ENCODE results near the gene ZMIZ1. TPM values are rescaled to one million over a fixed set of nuclear protein-coding genes. Genes with fewer than 3 reads are reported as not detected.

ZMIZ1 gene
- total RNA-seq, 1 donor from 2014 or later = 48.8 TPM

DNA sequence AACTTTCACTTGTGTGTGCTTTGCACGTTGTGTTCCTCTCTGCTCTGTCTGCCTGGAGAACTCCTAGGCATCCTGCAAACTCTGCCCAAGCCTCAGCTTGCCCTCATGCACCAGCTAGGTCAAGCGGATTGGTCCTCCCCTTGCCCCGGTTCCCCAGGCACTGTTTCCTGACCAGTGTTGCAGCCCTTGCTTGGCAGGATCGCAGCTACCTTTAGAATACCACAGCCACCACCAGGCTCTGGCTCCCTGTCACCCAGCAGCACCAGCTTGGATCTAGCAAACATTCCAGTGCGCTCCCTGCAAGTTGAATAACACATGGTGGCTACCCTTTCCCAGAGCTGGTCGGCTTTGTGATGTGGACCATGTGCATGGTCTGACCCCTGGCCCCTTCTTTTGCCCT is 19.0 kb downstream of the ZMIZ1 start:
- ATAC-seq = no peak
- intact Hi-C loops (cut with DNase I) = no loop called here
- no peak for DNase-seq (ENCODE audit: missing footprints)

DNA sequence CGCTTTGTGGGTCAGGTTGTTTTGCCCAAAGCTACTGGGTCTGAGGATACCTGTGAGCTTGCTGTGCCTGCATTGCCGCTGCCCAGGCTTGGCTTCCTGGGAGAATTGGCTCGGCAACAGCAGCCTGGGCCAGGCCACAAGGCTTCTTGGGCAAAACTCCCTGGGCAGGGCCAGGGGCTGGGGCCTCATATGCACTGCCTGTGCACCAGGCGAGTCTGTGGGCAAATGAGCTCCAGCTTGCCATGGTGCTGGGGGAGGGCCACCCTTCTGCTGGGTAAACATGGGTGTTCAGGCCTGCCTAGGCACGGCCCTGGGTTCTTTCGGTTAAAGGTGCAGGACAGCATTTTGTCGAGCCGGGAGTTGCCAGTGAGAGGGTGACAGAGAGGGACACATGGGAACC is 19.4 kb downstream of the ZMIZ1 start:
- no peak for ATAC-seq

DNA sequence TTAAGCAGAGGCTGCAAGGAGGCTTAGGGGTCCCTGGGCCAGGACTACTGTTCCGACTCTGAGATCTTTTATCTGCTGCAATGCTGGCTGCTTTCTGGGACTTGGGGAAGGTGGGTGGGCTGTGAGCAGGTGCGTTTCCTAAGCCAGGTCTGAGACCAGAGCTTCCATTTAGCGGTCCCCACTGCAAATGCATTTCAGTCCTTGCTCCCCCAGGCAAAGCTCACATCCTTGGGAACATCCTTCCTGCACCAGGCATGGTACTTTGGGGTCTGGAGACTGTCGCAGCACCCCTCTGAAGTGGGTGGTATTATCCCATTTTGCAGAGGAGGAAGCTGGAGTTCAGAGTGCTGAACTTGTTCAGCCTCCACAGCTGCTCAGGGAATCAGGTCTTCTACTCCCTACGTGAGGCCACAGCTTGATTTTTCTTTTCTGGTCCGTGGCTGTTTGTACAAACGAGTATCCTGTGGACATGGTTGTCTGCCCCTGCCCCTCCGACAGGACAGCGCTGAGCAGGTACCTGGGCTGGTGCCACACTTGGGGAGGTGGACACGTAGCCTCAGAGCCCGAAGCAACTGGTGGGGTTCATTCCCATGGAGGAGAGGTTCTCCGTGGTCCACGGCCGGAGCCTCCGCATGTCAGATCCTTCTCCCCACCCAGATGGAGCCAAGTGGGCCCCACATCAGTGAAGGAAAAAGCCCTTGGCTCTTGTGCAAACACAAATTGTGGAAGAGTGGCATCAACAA is 20.0 kb downstream of the ZMIZ1 start:
- no peak for ATAC-seq
- intact Hi-C loops (cut with DNase I) = no loop called here

More for the DNA sequence above, 19.4 kb downstream of the ZMIZ1 start:
- no peak for DNase-seq (ENCODE audit: missing footprints)
- intact Hi-C loops (cut with DNase I) = no loop called here

DNA sequence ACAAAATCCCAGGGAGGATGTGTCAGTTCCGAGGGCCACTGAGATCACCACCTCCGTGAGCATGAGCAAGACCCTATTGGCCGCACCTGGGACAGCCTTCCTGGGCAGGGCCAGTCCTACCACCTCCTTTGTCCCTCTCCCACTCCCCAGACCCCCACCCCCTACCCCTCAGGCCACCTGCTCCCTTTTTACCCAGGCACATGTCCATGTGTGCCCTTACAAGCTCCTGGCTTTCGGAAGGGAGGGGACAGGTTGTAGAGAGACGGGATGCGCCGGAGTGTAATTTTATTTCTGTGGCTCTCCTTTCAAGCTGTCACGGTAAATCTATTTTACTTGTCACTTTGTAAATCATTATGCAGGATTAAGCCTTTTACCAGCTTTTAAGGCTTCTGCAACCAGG is 20.9 kb downstream of the ZMIZ1 start:
- no peak for ATAC-seq
- intact Hi-C loops (cut with DNase I) = loop anchor here (5.0 kb wide), 1 partner anchor 38 kb away; no protein-coding TSS in a partner anchor
- DNase-seq (ENCODE audit: missing footprints) = no peak

More for the DNA sequence above, 20.0 kb downstream of the ZMIZ1 start:
- no peak for DNase-seq (ENCODE audit: missing footprints)

DNA sequence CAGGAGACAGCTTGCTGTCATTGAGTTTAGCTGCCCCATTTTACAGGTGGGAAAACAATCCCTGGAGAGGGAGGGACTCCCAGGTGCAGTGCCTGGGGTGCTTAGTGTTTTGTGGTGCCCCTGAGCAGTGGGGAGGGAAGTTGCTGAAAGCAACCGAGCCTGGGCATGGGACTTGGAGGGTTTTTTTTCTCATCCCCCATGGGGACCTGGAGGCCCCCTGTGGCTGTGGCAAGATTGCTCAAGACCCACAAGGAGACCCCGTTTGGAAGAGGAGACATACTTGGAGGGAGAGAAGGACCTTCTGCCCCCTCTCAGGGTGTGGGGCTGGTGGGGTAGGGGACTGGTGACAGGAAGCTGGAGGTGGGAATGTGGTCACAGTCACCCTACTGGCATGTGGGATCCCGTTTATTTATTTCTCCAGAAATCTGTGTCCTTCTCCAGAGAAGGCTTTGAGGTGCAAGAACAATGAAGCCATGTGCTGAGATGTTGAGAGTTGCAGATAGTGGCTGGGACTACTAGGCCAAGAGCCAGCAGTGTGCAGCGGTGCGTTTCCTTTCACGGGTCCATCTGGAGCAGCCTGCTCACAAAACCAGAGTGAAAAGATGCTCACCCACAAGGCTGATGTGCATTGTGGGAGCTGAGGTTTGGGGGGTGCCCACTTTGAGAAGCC is 21.5 kb downstream of the ZMIZ1 start:
- DNase-seq (ENCODE audit: missing footprints) (no peak), ATAC-seq (peak; percentile 35)
- intact Hi-C loops (cut with DNase I) = loop anchor here (5.0 kb wide), 1 partner anchor 37 kb away; no protein-coding TSS in a partner anchor

DNA sequence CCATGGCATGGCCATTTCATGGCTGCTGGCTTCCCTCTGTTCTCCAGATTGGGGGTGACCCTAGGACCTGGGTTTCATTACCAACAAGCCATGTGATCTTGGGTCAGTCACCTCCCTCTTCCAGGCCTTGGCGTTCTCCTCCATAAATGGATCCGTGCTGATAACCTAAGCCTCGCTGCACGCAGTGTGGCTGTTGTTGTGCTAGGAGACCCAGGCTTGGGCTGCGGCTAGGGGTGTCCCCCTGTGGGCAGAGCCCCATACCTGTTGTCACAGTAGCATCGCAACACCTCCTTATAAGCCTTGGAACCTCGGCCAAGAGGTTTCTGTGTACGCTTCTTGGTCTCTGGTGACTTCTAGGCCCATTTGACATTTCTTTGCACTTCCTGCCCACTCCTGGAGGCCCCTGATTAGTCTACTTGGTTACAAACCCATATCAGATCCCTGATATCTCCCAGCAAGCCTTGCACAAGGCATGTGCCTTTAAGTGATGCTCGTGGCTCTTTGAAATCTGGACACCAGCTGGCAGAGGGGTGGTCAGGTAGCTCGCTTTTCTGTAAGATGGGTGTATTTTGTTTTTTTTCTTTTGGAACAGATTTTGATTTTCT is 23.6 kb downstream of the ZMIZ1 start:
- no peak for DNase-seq (ENCODE audit: missing footprints)
- intact Hi-C loops (cut with DNase I) = loop anchor here (5.0 kb wide), 1 partner anchor 35 kb away; no protein-coding TSS in a partner anchor
- no peak for ATAC-seq

DNA sequence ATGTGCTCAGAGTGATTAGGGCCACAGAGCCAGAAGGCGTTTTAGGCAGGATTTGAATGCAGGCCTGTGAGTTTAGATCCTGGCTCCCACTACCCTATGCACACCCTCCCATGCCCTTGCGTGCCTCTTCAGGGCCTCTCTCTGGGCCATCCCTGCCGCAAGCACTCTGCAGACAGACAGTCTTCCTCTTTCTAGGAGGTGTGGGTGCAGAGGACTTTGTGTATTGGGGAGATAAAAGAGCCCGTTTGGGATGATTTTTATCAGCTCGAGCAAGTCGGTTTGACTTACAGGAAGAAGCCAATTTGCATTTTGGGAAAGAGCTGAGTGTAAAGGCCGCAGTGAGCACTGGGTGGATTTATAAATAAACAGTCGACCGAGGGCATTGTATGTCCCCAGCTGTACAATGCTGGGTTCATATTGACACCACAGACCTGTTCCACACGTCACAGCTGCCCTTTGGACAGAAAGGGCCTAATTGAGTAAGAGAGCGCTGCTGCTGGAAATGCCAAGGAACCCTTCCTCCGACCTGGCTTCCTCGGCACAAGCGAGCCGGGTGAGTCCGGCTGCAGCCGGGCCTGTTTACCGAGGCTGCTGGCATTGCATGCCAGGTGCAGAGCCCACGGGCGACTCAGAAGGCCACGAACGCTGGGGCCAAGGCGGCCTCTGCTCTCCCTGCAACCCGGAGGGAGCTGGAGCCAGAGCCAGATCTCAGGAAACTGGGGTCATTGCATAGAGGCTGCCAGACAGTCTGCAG is 25.1 kb downstream of the ZMIZ1 start:
- intact Hi-C loops (cut with DNase I) = loop anchor here (5.0 kb wide), 1 partner anchor 33 kb away; no protein-coding TSS in a partner anchor
- DNase-seq (ENCODE audit: missing footprints) = no peak

DNA sequence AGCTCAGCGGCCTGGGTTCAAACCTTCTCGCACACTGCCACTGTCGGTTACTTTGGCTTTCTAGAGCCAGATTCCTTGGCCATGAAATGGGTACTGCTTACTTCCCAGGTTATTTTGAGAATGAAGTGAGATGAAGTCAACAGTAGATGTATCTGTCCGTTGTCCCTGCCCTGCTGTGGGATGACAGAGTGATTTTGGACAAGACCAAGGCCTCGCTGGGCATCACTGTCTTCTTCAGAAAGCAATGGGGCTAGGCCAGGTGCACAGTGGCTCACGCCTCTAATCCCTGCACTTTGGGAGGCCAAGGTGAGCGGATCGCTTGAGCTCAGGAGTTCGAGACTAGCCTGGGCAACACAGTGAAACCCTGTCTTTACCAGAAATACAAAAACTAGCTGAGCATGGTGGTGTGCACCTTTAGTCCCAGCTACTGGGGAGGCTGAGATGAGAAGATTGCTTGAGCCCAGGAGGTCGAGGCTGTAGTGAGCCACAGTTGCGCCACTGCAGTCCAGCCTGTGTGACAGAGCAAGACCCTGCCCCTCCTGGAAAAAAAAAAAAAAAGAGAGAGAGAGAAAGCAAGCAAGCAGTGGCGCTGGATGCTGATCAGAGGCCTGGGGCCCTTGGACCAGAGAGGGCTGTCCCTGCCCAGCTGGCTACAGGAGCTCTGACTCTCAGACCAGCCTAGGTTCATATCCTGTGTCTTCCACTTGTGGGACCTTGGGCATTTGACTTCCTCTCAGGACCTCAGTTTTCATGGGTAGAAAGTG is 25.8 kb downstream of the ZMIZ1 start:
- ATAC-seq = peak; percentile 26
- intact Hi-C loops (cut with DNase I) = loop anchor here (5.0 kb wide), 1 partner anchor 33 kb away; no protein-coding TSS in a partner anchor
- no peak for DNase-seq (ENCODE audit: missing footprints)

More for the DNA sequence above, 25.1 kb downstream of the ZMIZ1 start:
- ATAC-seq = peak; percentile 53

DNA sequence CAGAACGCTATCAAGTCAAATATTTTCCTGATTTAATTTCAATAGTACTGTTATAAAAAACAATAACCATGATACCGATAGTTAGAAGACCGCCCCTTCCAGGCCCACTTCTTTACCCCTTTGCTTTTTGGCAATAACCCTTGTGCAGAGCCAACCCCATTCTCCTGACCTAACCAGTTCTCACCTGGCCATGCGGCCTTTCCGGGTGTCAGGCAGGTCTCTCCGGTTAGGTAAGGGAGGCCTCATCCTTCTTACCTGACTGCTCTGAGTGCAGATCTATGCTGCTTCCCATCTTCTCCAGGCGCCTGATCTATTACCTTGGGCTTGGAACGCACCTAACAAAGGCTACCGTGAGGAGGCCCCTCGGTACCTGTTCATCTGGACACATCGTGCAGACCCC is 26.6 kb downstream of the ZMIZ1 start:
- intact Hi-C loops (cut with DNase I) = no loop called here
- no peak for ATAC-seq

DNA sequence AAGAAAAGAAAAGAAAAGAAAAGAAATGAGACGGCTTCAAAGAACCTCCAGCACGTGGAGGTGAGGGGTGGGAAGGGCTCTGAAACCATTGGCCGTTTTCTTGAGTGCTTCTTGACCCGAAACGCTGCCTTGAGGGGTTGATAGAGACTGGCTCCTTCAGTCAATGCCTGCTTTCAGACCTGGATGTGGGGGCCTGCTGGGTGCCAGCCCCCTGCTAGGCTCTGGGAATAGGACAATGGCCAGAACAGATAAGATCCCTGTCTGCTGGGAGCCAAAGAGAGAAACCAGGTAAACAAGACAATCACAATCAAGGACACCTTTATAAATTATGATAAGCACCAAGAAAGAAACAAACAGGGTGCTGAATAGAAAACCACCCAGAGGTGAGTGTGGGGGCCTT is 27.7 kb downstream of the ZMIZ1 start:
- no peak for ATAC-seq
- intact Hi-C loops (cut with DNase I) = no loop called here
- no peak for DNase-seq (ENCODE audit: missing footprints)

More for the DNA sequence above, 26.6 kb downstream of the ZMIZ1 start:
- DNase-seq (ENCODE audit: missing footprints) = no peak

DNA sequence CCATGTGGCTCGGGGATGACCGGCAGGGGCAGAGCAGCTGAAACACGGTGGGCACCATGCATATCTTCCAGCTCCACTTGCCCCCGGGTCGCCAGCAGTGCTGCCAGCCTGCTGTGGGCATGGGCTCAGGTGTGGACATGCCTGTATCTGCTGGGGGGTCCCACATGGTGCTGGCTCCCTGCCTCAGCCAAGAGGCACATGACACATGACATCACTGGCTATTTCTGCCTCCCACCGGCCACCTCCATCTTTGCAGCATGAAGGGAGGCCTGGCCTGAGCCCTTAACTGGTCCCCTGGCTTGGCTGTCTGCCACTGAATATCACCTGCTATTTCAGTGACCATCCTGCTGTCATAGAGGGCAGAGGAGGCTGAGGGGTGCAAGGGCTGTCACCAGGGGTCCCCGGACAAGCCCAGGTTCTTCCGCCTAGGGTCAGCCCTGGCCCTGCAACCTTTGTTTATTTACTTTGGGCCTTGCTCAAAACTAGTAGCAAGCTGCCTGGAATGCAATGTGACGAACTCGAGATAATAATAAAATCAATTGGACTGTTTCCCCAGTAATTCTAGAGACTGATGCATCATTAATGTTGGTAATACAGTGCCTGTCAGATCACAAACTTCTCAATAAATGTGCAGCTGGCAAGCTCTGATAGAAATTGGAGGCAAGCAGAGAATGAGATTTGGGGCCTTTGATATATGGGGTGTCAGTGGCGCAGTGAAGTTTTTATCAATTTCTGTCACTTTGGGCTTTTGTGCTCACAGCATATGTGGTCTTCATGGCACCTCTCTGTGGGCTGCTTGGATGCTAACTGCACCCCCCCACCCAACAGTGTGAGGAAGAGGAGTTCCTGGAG is 28.5 kb downstream of the ZMIZ1 start:
- DNase-seq (ENCODE audit: missing footprints) = no peak
- intact Hi-C loops (cut with DNase I) = no loop called here

DNA sequence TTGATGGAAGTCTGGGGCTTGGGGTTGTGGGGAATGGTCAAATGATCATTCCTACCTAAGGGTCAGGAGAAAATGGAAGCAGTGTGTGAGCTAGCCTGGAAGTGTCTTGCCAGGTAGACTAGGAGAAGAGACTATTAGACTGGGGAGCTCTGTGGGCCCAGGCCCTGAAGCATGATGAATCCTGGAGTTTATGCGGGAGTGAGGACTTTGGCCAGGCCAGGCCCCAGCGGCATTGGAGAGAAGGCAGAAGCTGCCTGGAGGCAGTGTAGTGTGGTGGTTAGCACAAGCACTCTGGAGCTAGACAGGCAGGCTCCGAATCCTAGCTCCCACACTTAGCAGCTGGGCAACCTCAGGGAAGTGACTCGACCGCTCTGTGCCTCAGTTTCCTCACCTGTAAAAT is 29.3 kb downstream of the ZMIZ1 start:
- no peak for DNase-seq (ENCODE audit: missing footprints)

More for the DNA sequence above, 28.5 kb downstream of the ZMIZ1 start:
- no peak for ATAC-seq

DNA sequence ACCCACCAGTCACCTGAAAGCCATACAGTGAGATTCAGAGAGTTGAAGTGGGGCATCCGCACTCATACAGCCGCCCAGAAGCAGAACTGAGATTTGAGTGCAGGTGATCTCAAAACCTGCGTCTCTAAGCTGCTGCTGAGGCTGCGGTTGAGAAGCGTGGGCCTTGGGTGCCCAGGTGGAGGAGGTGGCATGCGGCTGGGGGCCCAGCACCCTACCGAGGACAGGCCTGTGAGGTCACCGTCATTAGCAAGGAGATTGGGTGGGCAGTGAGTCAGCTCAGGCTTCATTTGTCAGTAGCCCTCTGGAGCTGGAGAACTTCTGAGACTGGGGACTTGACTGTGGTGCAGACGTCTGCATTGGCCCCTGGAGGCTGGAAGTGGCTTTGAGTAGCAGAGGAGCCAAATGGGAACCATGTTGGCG is 29.8 kb downstream of the ZMIZ1 start:
- DNase-seq (ENCODE audit: missing footprints) (no peak), ATAC-seq (no peak)
- intact Hi-C loops (cut with DNase I) = no loop called here

More for the DNA sequence above, 29.3 kb downstream of the ZMIZ1 start:
- intact Hi-C loops (cut with DNase I) = no loop called here
- ATAC-seq = no peak

DNA sequence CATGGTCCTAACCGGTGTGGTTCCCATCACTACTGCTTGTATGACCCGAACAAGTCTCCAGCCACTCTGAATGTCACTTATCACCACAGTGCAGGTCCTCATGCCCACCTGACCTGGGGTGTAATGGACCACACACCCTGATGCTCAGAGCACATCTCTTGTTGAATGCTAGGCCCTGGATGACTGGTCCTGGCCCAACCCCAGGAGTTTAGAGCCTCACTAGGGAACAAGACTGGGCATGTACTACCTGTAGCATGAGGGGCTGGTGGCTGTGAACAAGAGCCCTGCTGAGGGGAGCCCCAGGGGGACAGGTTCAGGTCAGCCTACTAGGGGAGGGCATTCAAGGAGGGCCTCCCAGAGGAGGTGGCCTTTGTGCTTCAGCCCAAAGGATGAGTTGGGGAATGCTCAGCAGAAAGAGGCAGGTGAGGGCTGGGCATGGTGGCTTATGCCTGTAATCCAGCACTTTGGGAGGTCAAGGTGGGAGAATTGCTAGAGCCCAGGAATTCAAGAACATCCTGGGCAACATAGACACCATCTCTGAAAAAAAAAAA is 31.2 kb downstream of the ZMIZ1 start:
- ATAC-seq = no peak
- intact Hi-C loops (cut with DNase I) = no loop called here
- DNase-seq (ENCODE audit: missing footprints) = no peak

DNA sequence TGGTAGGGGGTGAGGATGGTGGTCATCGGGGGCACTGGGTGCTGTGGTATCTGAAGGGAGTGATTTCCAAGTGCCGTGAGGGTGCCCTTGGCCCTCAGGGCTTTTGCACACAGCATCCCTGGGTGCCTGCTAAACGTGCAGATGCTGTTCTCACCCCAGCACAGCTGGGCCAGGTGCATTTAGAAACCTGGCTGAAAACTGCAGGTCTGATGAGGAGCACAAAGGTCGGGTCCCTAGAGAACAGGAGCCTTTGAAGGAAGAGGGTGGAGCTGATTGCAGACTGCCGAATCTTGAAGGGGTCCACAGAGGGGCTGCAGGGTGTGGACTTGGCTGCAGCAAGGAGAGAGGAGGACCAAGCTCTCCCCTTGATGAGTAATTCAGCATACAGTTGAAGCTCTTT is 32.0 kb downstream of the ZMIZ1 start:
- ATAC-seq = no peak
- DNase-seq (ENCODE audit: missing footprints) = no peak
- intact Hi-C loops (cut with DNase I) = no loop called here

DNA sequence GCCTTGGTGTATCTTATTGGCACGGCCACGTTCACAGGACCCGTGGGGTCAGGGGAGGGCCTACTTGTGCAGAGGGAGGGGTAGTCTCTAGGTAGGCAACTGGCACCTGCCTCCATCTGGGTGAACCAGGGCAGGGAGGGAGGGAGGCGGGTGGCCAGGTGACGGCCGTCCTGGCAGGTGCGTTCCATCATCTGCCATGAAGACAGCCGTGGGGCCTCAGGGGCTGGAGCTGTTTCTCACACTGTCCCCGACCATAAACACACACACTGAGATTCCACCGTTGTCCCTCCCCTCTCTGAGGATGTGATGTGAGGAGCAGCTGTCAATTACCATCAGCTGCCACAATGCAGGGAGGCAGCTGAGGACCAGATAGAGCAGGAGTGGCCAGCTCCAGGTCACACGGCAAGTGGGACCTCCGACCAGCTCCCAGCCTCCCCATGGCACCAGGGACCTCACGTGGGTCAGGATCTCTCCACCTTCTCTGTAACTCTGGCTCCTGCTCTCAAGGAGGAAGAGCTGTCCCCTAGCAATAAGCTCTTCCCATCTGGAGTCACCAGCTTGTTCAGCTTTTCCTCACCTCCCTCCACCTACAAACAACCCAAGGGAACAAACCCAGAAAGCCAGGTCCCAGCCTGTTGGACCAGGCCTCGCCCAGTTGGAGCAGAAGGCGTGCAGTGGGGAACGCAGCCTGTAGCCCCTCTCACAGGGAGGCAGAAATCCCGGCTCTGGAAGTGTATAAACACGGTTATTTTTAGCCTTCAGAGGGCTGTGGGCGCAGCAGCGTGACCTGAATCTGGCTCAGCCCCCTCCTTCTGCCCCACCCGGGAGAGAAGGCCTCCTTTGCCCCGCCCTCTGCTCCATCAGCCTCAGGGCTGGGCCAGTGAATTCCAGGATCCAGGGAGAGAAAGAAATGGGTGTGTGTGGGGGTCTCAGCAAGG is 33.1 kb downstream of the ZMIZ1 start:
- peak; percentile 56 for ATAC-seq
- no peak for DNase-seq (ENCODE audit: missing footprints)
- intact Hi-C loops (cut with DNase I) = no loop called here
